H1 (cell line): ENCODE data around the gene TMEM260. TPM values are rescaled to one million over a fixed set of nuclear protein-coding genes. Genes with fewer than 3 reads are reported as not detected.

Experiments used
- ATF3 ChIP-seq: IDR thresholded peaks from 2 replicates; pipeline ENCODE4 v1.6.1; 2011; ENCODE audit warnings: low read depth, mild to moderate bottlenecking, low read length; ENCODE audit not compliant: insufficient read depth
- CBX8 ChIP-seq: fragments of 300-800, 300-1000 bp; sonication (generic); IDR thresholded peaks from 2 replicates; pipeline ENCODE4 v1.7.1; 2016; ENCODE audit warnings: low read depth, low read length, borderline replicate concordance
- CHD7 ChIP-seq: fragments of 300-600 bp; sonication (generic); IDR thresholded peaks from 2 replicates; pipeline ENCODE4 v1.7.1; 2012; ENCODE audit warnings: low read length, moderate library complexity, mild to moderate bottlenecking, inconsistent platforms; ENCODE audit not compliant: insufficient replicate concordance
- EZH2 ChIP-seq: fragments of 200-600 bp; sonication (generic); IDR thresholded peaks from 2 replicates; pipeline ENCODE4 v1.7.1; 2012; ENCODE audit warnings: low read depth, mild to moderate bottlenecking, moderate library complexity, low read length, inconsistent platforms; ENCODE audit not compliant: severe bottlenecking
- JUND ChIP-seq: IDR thresholded peaks from 2 replicates; pipeline ENCODE4 v1.6.1; 2011; ENCODE audit warnings: mild to moderate bottlenecking, improper control_type of control experiment, low read length
- RAD21 ChIP-seq, 2 experiments: IDR thresholded peaks in 1 of 2; conservative IDR thresholded peaks in 1 of 2; 2 replicates each; pipeline ENCODE4 v1.6.1; 2011; ENCODE audit warnings: low read depth in 2 of 2, low read length in 2 of 2, improper control_type of control experiment in 1 of 2, inconsistent platforms in 1 of 2, mild to moderate bottlenecking in 1 of 2, moderate library complexity in 1 of 2
- TEAD4 ChIP-seq: IDR thresholded peaks from 2 replicates; pipeline ENCODE4 v1.6.1; 2012; ENCODE audit warnings: low read depth, low read length, inconsistent platforms, mixed read lengths
- polyA plus RNA-seq, 7 experiments: library from polyadenylated mRNA; depleted of rRNA in 3 of 7; stranded (reverse) in 5 of 7; unstranded in 2 of 7; fragments of >200 nt in 5 of 7; fragments of 200-250 nt in 2 of 7; gene quantifications; 1 replicate in 5 of 7; 2 replicates in 1 of 7; 4 replicates in 1 of 7; pipeline versions ENCODE4 v1.2.1 to v1.2.3, GENCODE V29; 2011 to 2013; ENCODE audit warnings: missing spikeins in 2 of 7, mixed read lengths in 2 of 7
- total RNA-seq: library from RNA; stranded (reverse); fragmentation: NEBNext Ultra II Directional; extraction: Animal tissue kit (Norgen Biotek cat#: 25700); gene quantifications from 2 replicates; pipeline ENCODE4 v1.2.1, GENCODE V29; 2021

TMEM260 gene
- total and polyA plus RNA-seq, 2 of the 8 experiments (the other 6 are each of a cell fraction or from before 2014, with no cell fraction given): 14.4 to 15.2 TPM

GRCh38 chr14:56659964-56660551, 80.5 kb downstream of the TMEM260 start (continued):
- no peak for TF ChIP-seq CHD7
- TF ChIP-seq RAD21 (IDR thresholded peaks at IDR 0.05 in 1 of 2, conservative IDR thresholded peaks at IDR 0.05 in 1 of 2; ENCODE audit: low read depth in 2 of 2, low read length in 2 of 2): peak; percentile 88 to 90
- TF ChIP-seq CBX8: no peak
- no peak for TF ChIP-seq EZH2
- TF ChIP-seq TEAD4: 0 out of 2 replicates have a peak, but pooled peaks have one; percentile 3
- no peak for TF ChIP-seq JUND
- TF ChIP-seq ATF3: no peak
